HG03139 (cell line): ENCODE measurements around the gene RPN2.

Source experiments
- ATAC-seq: cut with Tn5 transposase; IDR thresholded peaks from one replicate; pipeline ENCODE4 v1.9.1; 2021; ENCODE audit not compliant: unreplicated experiment

Gene RPN2

DNA sequence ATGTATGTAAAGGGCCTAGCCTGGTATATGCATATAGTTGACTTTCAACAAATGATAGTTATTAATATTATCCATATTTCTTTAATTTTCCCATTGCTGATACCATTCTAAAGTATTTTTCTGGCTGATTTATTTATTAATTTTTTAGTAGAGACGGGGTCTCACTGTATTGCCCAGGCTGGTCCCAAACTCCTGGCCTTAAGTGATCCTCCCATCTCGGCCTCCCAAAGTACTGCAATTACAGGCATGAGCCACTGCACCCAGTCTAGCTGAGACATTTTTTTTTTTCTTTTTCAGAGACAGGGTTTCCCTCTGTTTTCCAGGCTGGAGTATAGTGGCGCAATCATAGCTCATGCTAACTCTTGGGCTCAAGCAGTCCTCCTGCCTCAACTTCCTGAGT lies 30.1 kb downstream of the RPN2 start:
- ATAC-seq: no peak

DNA sequence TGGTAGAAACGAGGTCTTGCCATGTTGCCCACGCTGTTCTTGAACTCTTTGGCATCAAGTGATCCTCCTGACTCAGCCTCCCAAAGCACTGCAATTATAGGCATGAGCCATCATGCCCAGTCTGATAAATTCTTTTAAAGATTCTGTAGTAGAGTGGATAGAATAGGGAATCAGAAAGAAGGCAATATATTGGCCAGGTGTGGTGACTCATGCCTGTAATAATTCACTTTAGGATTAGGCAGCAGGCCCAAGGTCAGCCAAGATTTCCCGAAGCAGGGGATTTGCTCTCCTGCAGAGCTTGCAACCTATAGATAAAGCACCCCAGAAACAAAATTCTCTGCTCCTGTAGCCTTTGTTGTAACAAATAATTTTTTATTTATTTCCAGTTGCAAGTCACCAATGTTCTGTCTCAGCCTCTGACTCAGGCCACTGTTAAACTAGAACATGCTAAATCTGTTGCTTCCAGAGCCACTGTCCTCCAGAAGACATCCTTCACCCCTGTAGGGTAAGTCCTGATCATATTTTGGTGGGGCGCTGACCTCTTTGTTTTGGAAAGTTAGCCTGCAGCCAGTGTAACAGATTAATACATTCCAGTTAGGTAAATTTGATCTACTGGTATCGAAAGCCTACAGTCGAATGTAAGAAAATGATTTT lies 30.7 kb downstream of the RPN2 start:
- ATAC-seq: no peak

- ATAC-seq: no peak
These were observed 39.3 kb downstream of the RPN2 start for GRCh38 chr20:37218441-37218840.

- no peak for ATAC-seq
These were observed 39.8 kb downstream of the RPN2 start for GRCh38 chr20:37218976-37219375.

DNA sequence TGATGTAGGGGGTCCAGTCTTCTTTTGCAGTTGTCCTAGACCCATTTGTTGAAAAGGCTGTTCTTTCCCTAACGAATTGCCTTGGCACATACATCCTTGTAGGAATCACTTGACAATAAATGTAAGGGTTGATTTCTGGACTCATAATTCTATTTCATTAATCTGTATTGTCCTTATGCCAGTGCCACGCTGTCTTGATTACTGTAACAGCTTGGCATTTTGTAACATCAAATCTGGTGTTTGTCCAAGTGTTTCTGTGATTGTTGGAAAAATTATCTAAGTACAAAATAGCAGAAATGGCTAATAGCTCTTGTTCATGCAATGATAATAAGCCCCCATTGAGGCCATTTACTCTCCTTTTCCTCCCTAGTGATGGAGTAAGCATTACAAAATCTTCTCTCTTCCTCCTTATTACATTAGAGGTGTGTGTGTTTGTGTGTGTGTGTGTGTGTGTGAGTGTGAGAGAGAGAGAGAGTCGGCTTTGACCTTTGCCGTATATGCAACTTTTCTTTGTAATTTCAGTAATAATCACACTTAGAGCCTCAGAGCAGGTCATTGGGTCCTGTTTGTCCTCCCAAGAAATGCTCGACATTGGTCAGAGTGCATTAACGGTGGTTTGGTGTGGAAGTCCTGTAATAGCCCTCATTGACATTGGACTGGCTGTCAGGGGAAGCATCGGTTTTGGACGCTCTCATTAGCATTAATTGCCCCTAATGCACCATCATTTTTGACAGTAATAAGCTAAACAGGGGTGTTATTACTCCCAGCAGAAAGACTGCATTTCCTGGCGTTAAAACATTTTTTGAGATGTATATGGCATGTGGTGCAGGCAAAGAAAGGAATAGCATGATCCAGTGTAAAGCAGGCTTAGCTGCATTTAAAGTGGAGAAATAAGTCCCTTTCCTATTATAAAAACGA lies 40.9 kb downstream of the RPN2 start:
- ATAC-seq: no peak

DNA sequence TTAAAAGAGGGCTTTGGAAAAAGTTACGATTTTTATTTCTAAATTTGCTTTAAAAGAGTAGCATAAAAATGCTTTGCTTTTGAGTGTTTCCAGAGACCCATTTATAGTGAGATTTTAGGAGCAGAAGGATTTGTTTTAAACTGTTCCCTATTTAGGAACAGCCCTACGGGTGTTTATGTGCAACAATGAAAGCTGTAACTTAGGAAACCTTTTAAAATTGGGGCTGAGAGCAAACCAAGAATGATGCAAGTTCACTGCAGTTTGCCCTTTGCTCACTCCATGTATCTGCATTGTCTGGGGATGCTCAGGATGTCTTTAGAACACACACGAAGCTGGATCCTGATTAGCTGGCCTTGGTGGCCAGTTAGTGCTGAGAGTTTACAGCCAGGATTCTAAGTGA lies 41.6 kb downstream of the RPN2 start:
- no peak for ATAC-seq

- no peak for ATAC-seq
These were observed 43.0 kb downstream of the RPN2 start for GRCh38 chr20:37222086-37222485.

GRCh38 chr20:37223053-37223452 lies 43.9 kb downstream of the RPN2 start:
- no peak for ATAC-seq

DNA sequence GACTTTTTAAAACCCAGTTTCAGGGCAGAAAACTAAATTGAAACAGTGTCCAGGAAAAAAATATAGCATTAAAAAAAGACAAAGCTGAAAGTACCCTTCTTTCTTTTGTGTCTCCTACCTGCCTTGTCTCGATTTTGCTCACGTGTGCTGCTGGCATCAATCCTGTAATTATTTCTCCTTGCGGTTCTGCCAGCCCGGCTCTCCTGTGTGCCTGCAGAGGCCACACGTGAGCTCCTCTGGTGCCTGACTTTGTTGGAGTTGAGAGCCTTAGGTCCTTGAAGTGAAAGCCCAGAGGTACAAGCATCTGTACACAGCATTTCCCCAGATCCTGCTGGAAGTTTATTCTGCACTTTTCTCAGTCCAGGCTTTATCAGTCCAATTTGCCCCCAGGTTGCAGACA lies 46.0 kb downstream of the RPN2 start:
- no peak for ATAC-seq

- no peak for ATAC-seq
These were observed 47.8 kb downstream of the RPN2 start for GRCh38 chr20:37226889-37227288.

DNA sequence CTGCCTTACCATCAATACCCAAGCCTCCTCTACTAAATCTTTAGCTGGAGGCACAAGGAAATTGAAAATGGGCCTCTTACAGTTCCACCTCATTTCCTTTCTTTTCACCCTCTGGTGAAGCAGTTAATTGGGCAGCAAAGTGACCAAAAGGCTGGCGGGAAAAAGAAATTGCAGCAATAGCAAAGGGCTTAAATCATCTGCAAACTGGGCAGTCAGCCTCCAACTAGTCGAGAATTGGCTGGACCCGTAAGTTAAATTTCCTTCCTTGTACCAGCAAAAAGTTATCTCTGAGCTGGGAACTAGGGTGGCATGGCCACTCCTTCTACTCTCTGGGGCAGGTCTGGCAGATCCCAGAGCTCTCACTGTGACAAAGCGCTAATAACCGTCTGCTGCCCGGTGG lies 49.0 kb downstream of the RPN2 start:
- no peak for ATAC-seq

GRCh38 chr20:37228656-37229055 lies 49.5 kb downstream of the RPN2 start:
- ATAC-seq: no peak

- ATAC-seq: no peak
These were observed 50.2 kb downstream of the RPN2 start for GRCh38 chr20:37229357-37229756.

GRCh38 chr20:37230200-37230599 lies 51.1 kb downstream of the RPN2 start:
- ATAC-seq: no peak

GRCh38 chr20:37231947-37232630 lies 53.0 kb downstream of the RPN2 start:
- ATAC-seq: no peak

GRCh38 chr20:37233548-37234253 lies 54.6 kb downstream of the RPN2 start:
- ATAC-seq: no peak

DNA sequence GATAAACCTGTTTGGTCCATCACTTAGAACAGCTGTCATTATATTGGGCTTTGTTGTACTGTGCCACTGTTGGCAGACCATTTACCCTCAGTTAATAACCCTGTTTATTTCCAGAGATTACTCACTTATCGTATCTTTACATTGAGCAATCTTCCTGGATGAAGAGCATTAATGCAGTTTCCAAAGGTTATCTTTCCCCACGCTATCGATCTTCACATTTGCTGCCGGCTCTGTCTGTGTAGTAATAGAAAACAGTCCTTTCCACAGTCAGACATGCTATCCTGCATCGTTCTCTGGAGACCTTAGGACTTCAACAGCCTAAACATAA lies 55.1 kb downstream of the RPN2 start:
- no peak for ATAC-seq

DNA sequence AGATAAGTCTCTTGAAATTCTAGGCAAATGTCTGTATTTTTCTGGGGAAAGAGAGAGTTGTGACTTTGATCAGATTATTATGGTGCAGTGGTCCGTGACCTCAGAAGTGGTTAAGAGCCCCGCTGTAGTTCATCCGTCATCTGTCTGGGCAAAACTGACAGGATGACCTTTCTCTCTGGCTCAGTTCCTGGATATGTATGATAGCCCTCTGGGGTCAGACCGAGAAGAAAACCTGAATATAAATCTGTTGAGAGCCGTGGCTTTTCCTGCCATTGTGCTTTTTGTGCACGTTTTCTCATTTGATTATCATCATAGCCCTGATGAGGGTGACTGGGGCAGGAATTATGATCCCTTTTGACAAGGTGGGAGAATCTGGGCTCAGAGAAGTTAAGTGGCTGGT lies 55.9 kb downstream of the RPN2 start:
- no peak for ATAC-seq

GRCh38 chr20:37236462-37236861 lies 57.3 kb downstream of the RPN2 start:
- no peak for ATAC-seq

DNA sequence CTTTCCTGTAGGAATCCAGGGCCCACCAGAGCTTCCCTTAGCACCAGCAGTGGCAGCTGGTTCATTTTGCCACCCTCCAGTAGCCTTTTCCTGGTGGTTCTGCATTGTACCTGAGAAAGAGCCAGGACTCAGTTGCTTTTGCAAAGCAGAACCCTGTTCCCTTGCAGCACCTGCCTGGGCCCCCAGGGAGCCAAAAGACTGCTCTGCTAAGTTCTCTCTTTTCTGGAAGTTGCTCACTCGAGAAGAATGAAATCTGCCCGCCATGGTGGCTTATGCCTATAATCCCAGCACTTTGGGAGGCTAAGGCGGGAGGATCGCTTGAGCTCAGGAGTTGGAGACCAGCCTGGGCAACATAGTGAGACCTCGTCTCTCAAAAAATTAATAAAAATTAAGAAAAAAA lies 58.5 kb downstream of the RPN2 start:
- ATAC-seq: no peak

DNA sequence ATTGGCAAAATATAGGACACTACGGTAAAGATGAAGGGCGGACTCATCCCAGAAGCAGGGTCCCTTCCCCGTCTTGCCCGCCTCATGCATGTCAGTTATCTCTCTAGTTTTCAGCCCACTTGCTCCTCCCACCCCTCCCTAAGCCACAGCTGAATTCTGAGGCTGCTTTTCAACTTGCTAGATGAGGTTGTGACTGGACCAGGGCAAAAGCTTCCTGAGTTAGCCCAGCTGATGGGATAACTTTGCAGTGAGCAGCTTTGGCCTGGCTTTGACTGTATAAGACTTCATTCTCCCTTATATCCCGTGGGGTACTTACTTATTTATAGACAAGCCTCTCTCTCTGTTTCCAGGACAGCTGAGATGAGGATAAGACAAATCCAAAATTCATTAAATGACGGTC lies 59.3 kb downstream of the RPN2 start:
- ATAC-seq: no peak
